GM12865 (cell line): ENCODE measurements around the gene SEMA5B.

Experiments used
- DNase-seq: peaks from one replicate; pipeline ENCODE4 v3.0.0; 2010; ENCODE audit warnings: low read depth
- H3K4me3 ChIP-seq: 2 replicates; pipeline ENCODE4 v1.5.1; 2011; ENCODE audit warnings: mild to moderate bottlenecking, low read depth, low read length, control low read depth
- TF ChIP-seq, protein P1 (sequence below): IDR thresholded peaks from 2 replicates; pipeline ENCODE4 v1.5.1; 2011; ENCODE audit warnings: low read length, control low read depth, low read depth, inconsistent platforms; ENCODE audit not compliant: insufficient read depth; ENCODE audit errors: missing control alignments

The SEMA5B gene

DNA sequence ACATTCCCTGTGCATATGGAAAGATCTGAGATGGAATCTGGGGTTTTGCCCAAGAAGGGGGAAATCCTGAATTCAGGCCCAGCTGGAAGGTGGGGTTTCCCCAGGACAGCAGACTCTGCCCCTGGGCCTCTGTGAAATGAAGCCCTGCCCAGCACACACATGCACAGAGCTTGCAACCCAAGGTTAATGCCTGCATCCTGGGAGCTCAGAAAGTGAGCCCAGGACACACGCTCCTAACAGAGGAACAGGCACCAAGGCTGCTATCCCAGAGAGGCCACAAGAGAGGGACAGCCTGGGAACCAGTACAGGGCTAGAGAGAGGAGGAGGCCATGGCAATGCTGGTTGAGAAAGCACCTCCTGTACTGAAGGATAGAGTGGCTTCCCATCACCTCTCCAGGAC is 16.1 kb downstream of the SEMA5B start:
- DNase-seq = no peak
- TF ChIP-seq, protein P1, sequence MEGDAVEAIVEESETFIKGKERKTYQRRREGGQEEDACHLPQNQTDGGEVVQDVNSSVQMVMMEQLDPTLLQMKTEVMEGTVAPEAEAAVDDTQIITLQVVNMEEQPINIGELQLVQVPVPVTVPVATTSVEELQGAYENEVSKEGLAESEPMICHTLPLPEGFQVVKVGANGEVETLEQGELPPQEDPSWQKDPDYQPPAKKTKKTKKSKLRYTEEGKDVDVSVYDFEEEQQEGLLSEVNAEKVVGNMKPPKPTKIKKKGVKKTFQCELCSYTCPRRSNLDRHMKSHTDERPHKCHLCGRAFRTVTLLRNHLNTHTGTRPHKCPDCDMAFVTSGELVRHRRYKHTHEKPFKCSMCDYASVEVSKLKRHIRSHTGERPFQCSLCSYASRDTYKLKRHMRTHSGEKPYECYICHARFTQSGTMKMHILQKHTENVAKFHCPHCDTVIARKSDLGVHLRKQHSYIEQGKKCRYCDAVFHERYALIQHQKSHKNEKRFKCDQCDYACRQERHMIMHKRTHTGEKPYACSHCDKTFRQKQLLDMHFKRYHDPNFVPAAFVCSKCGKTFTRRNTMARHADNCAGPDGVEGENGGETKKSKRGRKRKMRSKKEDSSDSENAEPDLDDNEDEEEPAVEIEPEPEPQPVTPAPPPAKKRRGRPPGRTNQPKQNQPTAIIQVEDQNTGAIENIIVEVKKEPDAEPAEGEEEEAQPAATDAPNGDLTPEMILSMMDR = no peak
- no peak overlapping the region for H3K4me3 ChIP-seq

DNA sequence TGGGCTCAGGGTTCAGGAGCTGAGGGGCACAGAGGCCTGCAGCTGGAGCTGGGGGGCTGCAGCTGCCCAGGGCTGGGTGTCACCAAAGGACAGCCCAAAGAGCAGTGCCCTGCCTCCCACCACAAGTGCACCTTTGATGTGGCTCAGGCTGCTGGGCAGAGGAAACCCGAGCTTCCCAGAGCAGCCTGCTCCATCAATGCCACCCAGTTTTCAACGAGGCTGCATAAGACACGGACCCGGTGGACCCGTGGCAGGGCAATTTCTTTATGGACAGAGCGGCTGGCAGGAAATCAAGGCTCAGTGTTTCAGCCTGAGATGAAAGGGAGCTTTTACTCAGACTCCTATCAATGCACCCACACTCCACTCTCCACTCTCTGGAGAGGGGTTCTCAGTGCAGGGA is 18.7 kb downstream of the SEMA5B start:
- TF ChIP-seq, protein P1 = no peak
- H3K4me3 ChIP-seq = no peak overlapping the region
- DNase-seq = no peak

DNA sequence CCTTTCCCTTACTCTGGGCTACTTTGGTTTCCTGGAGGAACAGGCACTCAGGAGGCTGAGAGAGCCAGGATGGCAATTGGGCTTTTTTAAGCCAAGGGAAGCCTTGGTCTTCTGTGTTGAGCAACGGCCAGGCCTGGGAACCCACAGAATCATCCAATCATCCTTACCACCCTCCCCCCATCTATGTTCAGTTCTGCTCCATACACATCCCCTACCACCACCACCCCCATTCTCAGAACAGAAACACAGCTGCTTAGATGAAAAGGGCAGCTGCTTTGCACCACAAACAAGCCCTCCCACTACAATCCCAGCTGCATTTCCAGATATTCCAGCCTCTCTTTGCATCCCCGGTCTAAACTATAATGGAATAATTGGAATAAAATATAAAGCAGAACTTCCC is 21.0 kb downstream of the SEMA5B start:
- DNase-seq = no peak
- no peak overlapping the region for H3K4me3 ChIP-seq
- TF ChIP-seq, protein P1 = no peak

DNA sequence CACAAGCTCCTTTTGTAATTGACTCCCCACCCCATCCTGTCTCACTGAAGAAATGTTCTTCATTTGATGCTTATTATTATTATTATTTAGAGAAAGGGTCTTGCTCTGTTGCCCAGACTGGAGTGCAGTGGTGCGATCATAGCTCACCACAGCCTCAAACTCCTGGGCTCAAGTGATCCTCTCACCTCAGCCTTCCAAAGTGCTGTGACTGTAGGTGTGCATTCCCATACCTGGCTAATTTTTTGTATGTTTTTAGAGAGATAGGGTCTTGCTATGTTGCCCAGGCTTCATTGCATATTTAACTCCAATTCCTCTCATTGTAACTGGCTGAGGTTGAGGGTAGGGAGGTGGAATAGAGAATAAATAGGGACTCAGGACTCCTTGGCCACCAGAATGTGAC is 22.3 kb downstream of the SEMA5B start:
- TF ChIP-seq, protein P1 = no peak
- H3K4me3 ChIP-seq = no peak overlapping the region
- DNase-seq = no peak

DNA sequence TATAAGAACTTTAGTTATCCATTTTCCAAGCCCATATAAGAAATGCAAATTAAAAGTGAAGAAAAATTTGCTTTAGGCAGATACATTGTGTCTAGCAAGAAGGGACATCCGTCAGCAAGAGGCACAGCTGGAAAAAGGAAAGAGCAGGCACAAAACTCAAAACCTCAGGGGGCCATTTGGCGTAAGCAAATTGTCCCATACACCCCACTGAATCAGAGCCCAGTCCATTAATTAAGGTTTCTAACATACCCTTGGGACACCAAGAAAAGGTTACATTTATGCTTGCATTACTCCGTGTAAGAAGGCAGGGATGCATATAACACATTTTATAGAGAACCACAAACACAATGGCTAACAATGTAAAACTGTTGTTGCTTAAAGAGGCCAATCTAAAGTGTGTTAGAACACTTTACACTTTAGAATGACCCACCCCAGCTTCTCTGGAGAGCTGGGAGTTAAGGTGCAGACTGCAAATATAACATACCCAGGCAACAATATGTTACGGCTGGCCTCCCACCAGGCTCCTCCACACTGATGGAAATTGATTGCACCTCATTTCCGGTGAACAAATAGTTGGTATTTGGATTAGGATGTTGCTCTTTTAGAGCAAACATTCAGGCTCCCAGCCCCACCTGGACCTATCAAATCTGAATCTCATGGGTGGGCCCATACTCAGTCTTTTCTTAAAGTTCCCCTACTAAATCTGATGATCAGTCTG is 23.2 kb downstream of the SEMA5B start:
- DNase-seq = no peak
- H3K4me3 ChIP-seq = no peak overlapping the region
- TF ChIP-seq, protein P1 = no peak

DNA sequence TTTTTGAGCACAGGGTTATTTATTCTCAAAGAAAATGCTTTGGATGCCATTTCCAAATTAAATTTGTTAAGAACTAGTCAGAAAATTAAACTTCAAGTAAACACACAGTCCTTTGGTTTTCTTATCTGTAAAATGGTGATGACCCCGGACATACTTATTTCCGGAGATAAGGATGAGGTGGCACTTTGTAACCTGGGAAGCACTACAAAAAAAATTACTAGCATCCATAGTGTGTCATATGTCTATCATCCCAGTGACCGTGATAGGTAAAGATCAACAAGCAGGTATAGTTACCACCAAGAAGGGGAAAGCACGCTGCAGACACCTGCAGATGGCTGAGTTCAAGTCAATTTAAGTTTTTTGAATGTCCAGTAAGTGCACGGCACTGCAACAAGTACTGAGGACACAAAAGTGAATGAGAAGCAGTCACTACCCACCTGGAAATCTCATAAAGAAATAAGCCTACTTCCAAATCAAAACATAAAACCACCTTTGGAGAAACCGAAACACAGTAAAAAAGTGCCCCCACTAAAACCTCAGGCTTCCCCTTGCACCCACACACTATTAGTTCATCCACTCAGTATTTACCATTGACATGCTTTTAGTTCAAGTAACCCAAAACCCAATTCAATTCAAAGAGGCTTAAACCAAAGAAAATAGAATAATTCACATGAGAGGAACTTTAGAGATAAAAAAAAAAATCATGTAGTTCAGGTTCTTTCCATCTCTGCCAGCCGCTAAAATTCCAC is 24.6 kb downstream of the SEMA5B start:
- TF ChIP-seq, protein P1 = no peak
- no peak overlapping the region for H3K4me3 ChIP-seq
- no peak for DNase-seq
